Hippocampal formation (tissue), 2 donors: Measurements from ENCODE around the gene ARL6IP5.
A peak's percentile ranks its signal among the peaks of the same experiment; 100 is the strongest.

Experiments used
- DNase-seq, 2 donors: peaks; one replicate each; lab custom pipeline; 2025; lab: John Stamatoyannopoulos, UW

Gene ARL6IP5, protein sequence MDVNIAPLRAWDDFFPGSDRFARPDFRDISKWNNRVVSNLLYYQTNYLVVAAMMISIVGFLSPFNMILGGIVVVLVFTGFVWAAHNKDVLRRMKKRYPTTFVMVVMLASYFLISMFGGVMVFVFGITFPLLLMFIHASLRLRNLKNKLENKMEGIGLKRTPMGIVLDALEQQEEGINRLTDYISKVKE

DNA sequence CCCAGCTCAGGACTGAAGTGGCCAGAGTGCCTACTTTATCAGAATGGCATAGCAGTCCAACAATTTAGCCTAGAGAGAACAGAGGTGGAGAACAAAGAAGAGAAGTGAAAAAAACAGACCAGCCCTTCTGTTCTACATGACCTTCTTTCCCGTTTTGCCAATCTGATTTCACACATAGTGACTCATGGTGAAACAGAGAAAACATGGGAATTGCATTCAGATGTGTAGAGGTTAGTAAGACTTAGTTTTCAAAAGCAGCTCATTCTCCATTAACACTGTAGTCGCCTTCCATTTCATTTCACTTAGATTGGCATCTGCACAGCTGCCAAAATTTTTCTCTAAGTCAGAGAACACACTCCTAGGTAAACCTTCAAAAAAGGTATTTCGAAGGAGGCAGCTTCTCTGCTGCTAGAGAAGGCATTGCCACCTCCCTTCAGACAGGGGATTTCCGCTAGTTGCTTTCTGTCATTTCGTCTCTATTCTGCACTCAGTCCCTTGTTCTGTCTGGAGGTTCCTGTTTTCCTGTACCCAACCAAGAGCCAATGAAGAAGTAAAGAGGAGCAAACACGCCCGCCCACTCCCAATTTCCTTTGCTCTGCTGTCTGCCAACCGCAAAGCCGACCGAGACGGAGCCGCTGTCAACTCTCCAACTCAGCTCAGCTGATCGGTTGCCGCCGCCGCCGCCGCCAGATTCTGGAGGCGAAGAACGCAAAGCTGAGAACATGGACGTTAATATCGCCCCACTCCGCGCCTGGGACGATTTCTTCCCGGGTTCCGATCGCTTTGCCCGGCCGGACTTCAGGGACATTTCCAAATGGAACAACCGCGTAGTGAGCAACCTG is at the start of gene ARL6IP5:
TSS of gene ARL6IP5 (plus strand) at position 612 of the 842 bp plus-strand sequence. CDS start at position 723, 111 bp downstream.
- DNase-seq: peak; percentile 90 to 95

DNA sequence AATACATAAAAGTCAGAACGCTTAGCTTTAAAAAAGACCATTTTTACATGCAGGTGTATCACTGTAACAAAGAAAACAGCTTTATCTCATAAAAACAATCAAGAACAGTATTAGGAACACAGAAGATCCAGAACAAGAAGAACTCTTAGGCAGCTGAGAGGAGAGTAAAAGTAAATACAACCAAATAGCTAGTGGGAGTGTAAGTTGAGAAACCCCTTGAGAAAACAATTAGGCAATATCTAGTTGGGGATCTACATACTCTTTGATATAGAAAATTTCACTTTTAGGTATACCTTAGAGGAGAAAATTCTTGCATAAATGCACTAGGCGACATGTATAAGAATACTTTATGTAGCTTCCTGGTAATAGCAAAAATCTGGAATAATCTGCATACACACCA is 40.1 kb upstream of the ARL6IP5 start:
- DNase-seq: no peak

GRCh38 chr3:69048990-69049389 is 35.7 kb upstream of the ARL6IP5 start:
- DNase-seq: no peak

- no peak for DNase-seq
Measured at GRCh38 chr3:69051756-69052471, 32.8 kb upstream of the ARL6IP5 start, which contains the start of gene TMF1. TSS of gene TMF1 (minus strand) at chr3:69052333. CDS start at chr3:69052086, 247 bp downstream.

DNA sequence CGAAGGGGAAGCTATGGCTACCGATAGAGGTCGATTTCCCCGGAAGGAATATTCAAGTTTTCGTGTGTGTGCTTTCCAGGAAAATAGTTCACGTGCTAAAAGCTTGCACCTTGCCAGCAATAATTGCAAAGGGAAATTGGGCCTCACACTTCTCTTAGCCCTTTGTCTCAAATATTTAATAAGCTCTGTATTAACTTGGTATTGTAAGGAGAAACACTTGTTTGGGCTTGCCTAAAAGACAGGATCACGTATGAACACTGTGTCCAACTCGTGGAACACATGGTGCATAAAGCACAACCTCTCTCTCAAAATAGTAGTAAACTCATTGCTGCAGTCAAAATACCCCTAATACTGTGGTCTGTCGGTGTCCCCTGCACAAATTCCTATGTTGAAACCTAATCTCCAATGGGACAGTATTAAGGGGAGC is 32.3 kb upstream of the ARL6IP5 start:
- DNase-seq: no peak

- DNase-seq: no peak
Measured at GRCh38 chr3:69058180-69058946, 26.4 kb upstream of the ARL6IP5 start.

- DNase-seq: no peak
Measured at GRCh38 chr3:69058947-69059224, 25.9 kb upstream of the ARL6IP5 start.

DNA sequence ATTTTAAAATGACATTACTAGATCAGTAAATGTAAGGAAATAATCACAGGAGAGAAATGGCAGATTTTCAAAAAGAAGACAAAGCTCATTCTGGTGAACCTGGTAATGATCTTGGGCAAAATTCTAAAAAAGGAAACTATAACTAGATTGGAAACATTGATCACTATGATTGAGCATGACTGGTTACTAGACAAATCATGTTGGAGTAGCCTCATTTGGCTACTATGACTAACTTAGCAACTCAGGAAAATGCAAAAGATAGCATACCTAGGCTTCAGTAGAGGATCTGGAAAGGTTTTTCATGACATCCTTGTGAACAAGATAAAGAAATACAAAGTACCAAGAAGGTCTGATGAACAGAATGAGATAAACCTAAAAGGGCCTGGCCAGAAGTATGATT is 25.0 kb upstream of the ARL6IP5 start:
- DNase-seq: no peak

GRCh38 chr3:69063636-69064035 is 21.1 kb upstream of the ARL6IP5 start:
- DNase-seq: no peak

DNA sequence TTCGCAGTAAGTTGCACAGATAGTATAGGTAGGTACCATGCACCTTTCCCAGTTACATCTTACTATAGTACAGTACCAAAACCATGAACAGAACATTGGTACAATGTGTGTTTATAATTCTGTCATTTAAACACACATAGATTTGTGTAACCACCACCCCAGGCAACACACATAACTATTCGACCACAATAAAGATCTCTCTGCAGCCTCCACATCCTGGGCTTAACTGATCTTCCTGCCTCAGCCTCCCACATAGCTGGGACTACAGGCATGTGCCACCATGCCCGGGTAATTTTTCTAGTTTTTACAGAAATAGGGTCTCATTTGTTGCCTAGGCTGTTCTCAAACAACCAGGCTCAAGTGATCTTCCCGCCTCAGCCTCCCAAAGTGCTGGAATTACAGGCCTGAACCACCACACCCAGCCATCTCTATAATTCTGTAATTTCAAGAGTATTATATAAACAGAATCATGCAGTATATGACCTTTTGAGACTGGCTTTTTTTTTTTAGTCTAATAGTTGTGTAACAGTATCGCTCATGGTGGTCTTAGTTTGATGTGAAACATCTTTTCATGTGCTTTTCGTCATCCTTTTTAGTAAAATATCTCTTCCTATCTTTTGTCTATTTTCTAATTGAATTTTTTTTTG is 19.3 kb upstream of the ARL6IP5 start:
- DNase-seq: no peak

- DNase-seq: no peak
Measured at GRCh38 chr3:69066121-69066520, 18.6 kb upstream of the ARL6IP5 start.

- no peak for DNase-seq
Measured at GRCh38 chr3:69072928-69073327, 11.8 kb upstream of the ARL6IP5 start.

- peak in 1 of 2 donors; percentile 39 for DNase-seq
Measured at GRCh38 chr3:69079269-69080159, 5.2 kb upstream of the ARL6IP5 start.

GRCh38 chr3:69080233-69080920 is 4.4 kb upstream of the ARL6IP5 start, which contains the start of gene UBA3:
TSS of gene UBA3 (minus strand) at chr3:69080365. CDS start at chr3:69080353, 12 bp downstream.
- DNase-seq: peak; percentile 91 to 93

- DNase-seq: no peak
Measured at GRCh38 chr3:69081583-69082262, 3.0 kb upstream of the ARL6IP5 start.

GRCh38 chr3:69082361-69082760 is 2.4 kb upstream of the ARL6IP5 start:
- DNase-seq: no peak

GRCh38 chr3:69082805-69083204 is 1.9 kb upstream of the ARL6IP5 start:
- peak; percentile 27 to 33 for DNase-seq

DNA sequence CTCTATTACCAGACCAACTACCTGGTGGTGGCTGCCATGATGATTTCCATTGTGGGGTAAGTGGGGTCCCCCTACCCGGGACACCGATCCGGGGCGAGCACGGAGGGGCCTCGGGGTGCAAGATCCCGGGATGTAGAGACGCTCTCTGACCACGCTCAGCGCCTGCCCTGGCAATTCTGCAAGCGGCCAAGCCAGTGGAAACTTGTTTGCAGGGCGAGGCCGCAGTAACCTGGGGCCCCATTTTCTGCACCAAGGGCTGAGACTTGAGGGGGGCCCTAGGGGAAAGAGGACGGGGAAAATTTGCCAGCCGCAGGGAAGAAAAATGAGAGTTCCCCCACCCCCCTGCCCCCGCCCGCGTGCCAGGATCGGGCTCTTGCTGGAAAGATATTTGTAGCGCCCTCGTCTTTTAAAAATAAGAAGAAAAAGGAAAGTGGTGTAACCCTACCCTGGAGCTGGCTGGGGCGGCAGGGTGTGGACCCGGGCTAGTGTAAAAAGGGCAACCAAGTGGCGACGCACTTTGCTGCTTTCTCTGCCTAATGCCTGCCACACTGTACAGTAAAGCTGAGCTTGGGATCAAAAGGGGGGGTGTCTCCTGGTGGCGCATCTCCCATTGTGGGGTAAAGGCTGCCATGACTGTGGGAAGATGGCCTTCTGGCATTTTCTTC is 563 bp downstream of the ARL6IP5 start:
- DNase-seq: peak; percentile 50 to 59
